Naive thymus-derived CD4-positive, alpha-beta T cell (primary cell): ENCODE data around the gene ROR2. TPM values are rescaled to one million over a fixed set of nuclear protein-coding genes. Genes with fewer than 3 reads are reported as not detected.

Experiments used
- ATAC-seq: fragments of 150-1000 bp; cut with Tn5 transposase; 2 replicates; pipeline ENCODE4 v1.10.0; 2021; ENCODE audit warnings: mild to moderate bottlenecking, moderate library complexity
- CTCF ChIA-PET: fragments of 350-600 bp; sonication (Branson Sonifier 250); formaldehyde crosslinking; loops from one replicate; lab custom pipeline; 2021; ENCODE audit warnings: antibody characterized with exemption; lab: Charles Lee
- POLR2A ChIA-PET: fragments of 350-600 bp; sonication (Branson Sonifier 250); formaldehyde crosslinking; loops from one replicate; lab custom pipeline; 2021; ENCODE audit warnings: antibody characterized with exemption, inconsistent platforms; lab: Charles Lee
- DNase-seq, 9 donors: peaks; one replicate each; pipeline versions ENCODE4 v3.0.0 to v3.0.0-alpha.2; 2020 to 2022; ENCODE audit warnings: mixed read lengths in 1 of 9
- H3K27ac ChIP-seq: one replicate; pipeline ENCODE4 v1.7.0; 2013; ENCODE audit warnings: mild to moderate bottlenecking, low read depth, low read length, moderate library complexity
- H3K27me3 ChIP-seq, 2 donors: one replicate each; pipeline ENCODE4 v1.7.0; 2013; ENCODE audit warnings: low read length in 2 of 2, mild to moderate bottlenecking in 2 of 2, moderate library complexity in 2 of 2; ENCODE audit not compliant: control insufficient read depth in 2 of 2, insufficient read depth in 2 of 2
- H3K36me3 ChIP-seq, 3 experiments: 1 replicate in 2 of 3; 2 replicates in 1 of 3; pipeline ENCODE4 v1.7.0; 2013; ENCODE audit warnings: low read length in 3 of 3, mild to moderate bottlenecking in 3 of 3, moderate library complexity in 1 of 3; ENCODE audit not compliant: insufficient read depth in 3 of 3, control insufficient read depth in 2 of 3
- H3K4me1 ChIP-seq, 2 donors: one replicate each; pipeline ENCODE4 v1.7.0; 2013; ENCODE audit warnings: low read length in 2 of 2, mild to moderate bottlenecking in 2 of 2, moderate library complexity in 1 of 2; ENCODE audit not compliant: control insufficient read depth in 2 of 2, insufficient read depth in 2 of 2
- H3K4me3 ChIP-seq: 2 replicates; pipeline ENCODE4 v1.7.0; 2013; ENCODE audit warnings: mild to moderate bottlenecking, low read length
- H3K9me3 ChIP-seq, 3 experiments: 1 replicate in 2 of 3; 2 replicates in 1 of 3; pipeline ENCODE4 v1.7.0; 2013; ENCODE audit warnings: low read length in 3 of 3; ENCODE audit not compliant: control insufficient read depth in 2 of 3
- H3K27ac Mint-ChIP-seq, 9 donors: one replicate each; pipeline ENCODE4 v1.8.0; 2020 to 2022; ENCODE audit warnings: mixed read lengths in 9 of 9, mild to moderate bottlenecking in 8 of 9, moderate library complexity in 5 of 9, inconsistent platforms in 2 of 9
- H3K27me3 Mint-ChIP-seq, 5 donors: one replicate each; pipeline ENCODE4 v1.8.0; 2021 to 2022; ENCODE audit warnings: mixed read lengths in 5 of 5, mild to moderate bottlenecking in 1 of 5
- H3K36me3 Mint-ChIP-seq, 5 donors: one replicate each; pipeline ENCODE4 v1.8.0; 2020 to 2022; ENCODE audit warnings: mixed read lengths in 5 of 5, mild to moderate bottlenecking in 3 of 5, inconsistent platforms in 1 of 5
- H3K4me1 Mint-ChIP-seq, 7 donors: one replicate each; pipeline ENCODE4 v1.8.0; 2020 to 2022; ENCODE audit warnings: mixed read lengths in 7 of 7, mild to moderate bottlenecking in 3 of 7, inconsistent platforms in 1 of 7
- H3K4me3 Mint-ChIP-seq, 10 donors: one replicate each; pipeline ENCODE4 v1.8.0; 2020 to 2022; ENCODE audit warnings: mild to moderate bottlenecking in 10 of 10, mixed read lengths in 10 of 10, moderate library complexity in 6 of 10, inconsistent platforms in 2 of 10
- H3K9me3 Mint-ChIP-seq, 11 donors: one replicate each; pipeline ENCODE4 v1.8.0; 2020 to 2022; ENCODE audit warnings: mixed read lengths in 11 of 11, mild to moderate bottlenecking in 4 of 11, inconsistent platforms in 1 of 11, moderate library complexity in 1 of 11
- intact Hi-C, 2 donors: fragments of 100-400 bp; cut with micrococcal nuclease; formaldehyde crosslinking; loops; one replicate each; pipeline ENCODE4 v1.15.1; 2023
- polyA plus RNA-seq, 2 donors: library from polyadenylated mRNA; unstranded; fragments of 300-500 nt; fragmentation: Illumina TruSeq; gene quantifications; one replicate each; pipeline ENCODE4 v1.2.3, GENCODE V29; 2021
- total RNA-seq, 6 experiments: library from RNA in 5 of 6; stranded (reverse) in 5 of 6; gene quantifications; 1 replicate in 5 of 6; 2 replicates in 1 of 6; pipeline ENCODE4 v1.2.3 and lab custom pipeline; 2021 to 2026

ROR2 gene
- total and polyA plus RNA-seq, 7 experiments from 2014 or later: 0.48 to 2.1 TPM; not detected in 5

- H3K36me3 ChIP-seq: no peaks in the 10 kb centered on the region
- CTCF ChIA-PET: no interaction called here
- H3K27ac ChIP-seq: no peak overlapping the region
- intact Hi-C loops: no loop called here
- no peaks in the 10 kb centered on the region for H3K27me3 ChIP-seq
- no peak for DNase-seq
- H3K9me3 ChIP-seq: no peaks in the 10 kb centered on the region
- POLR2A ChIA-PET: no interaction called here
- Mint-ChIP-seq H3K27me3 (peaks cover 9 to 65% (median 20%) of the 10 kb centered on the region in 5 donors), H3K36me3 (no peaks in the 10 kb centered on the region), H3K27ac (no peak overlapping the region), H3K4me3 (no peak overlapping the region), H3K4me1 (no peaks in the 10 kb centered on the region), H3K9me3 (no peaks in the 10 kb centered on the region)
- no peak overlapping the region for H3K4me3 ChIP-seq
- ATAC-seq: no peak
- no peaks in the 10 kb centered on the region for H3K4me1 ChIP-seq
These were observed 64.1 kb downstream of the ROR2 start for GRCh38 chr9:91885746-91886413.

GRCh38 chr9:91884696-91885687 is 65.0 kb downstream of the ROR2 start:
- no peak overlapping the region for H3K27ac ChIP-seq
- Mint-ChIP-seq H3K27ac (no peak overlapping the region), H3K36me3 (no peaks in the 10 kb centered on the region), H3K4me3 (no peak overlapping the region), H3K27me3 (peaks cover 9 to 58% (median 20%) of the 10 kb centered on the region in 5 donors), H3K4me1 (no peaks in the 10 kb centered on the region), H3K9me3 (no peaks in the 10 kb centered on the region)
- H3K4me3 ChIP-seq: no peak overlapping the region
- no peaks in the 10 kb centered on the region for H3K4me1 ChIP-seq
- H3K36me3 ChIP-seq: no peaks in the 10 kb centered on the region
- intact Hi-C loops: no loop called here
- H3K27me3 ChIP-seq: no peaks in the 10 kb centered on the region
- no peaks in the 10 kb centered on the region for H3K9me3 ChIP-seq
- ATAC-seq (no peak), DNase-seq (no peak)
- POLR2A ChIA-PET: no interaction called here
- CTCF ChIA-PET: no interaction called here

- Histone ChIP-seq H3K4me1 (no peaks in the 10 kb centered on the region), H3K36me3 (no peaks in the 10 kb centered on the region), H3K4me3 (no peak overlapping the region), H3K27me3 (no peaks in the 10 kb centered on the region), H3K27ac (no peak overlapping the region), H3K9me3 (no peaks in the 10 kb centered on the region)
- no peak for ATAC-seq
- no peaks in the 10 kb centered on the region for H3K36me3 Mint-ChIP-seq
- intact Hi-C loops: no loop called here
- ChIA-PET CTCF (no interaction called here), POLR2A (no interaction called here)
- no peaks in the 10 kb centered on the region for H3K4me1 Mint-ChIP-seq
- no peaks in the 10 kb centered on the region for H3K9me3 Mint-ChIP-seq
- H3K27me3 Mint-ChIP-seq: peaks cover 9 to 62% (median 19%) of the 10 kb centered on the region in 5 donors
- no peak overlapping the region for H3K27ac Mint-ChIP-seq
- H3K4me3 Mint-ChIP-seq: no peak overlapping the region
- DNase-seq: no peak
These were observed 65.9 kb downstream of the ROR2 start for GRCh38 chr9:91884153-91884552.

GRCh38 chr9:91883503-91883902 is 66.5 kb downstream of the ROR2 start:
- no peak overlapping the region for H3K4me3 Mint-ChIP-seq
- DNase-seq: no peak
- Histone ChIP-seq H3K4me1 (no peaks in the 10 kb centered on the region), H3K36me3 (no peaks in the 10 kb centered on the region), H3K9me3 (no peaks in the 10 kb centered on the region), H3K27me3 (no peaks in the 10 kb centered on the region), H3K4me3 (no peak overlapping the region), H3K27ac (no peak overlapping the region)
- H3K4me1 Mint-ChIP-seq: no peaks in the 10 kb centered on the region
- H3K9me3 Mint-ChIP-seq: no peaks in the 10 kb centered on the region
- ChIA-PET CTCF (no interaction called here), POLR2A (no interaction called here)
- no peak for ATAC-seq
- no peak overlapping the region for H3K27ac Mint-ChIP-seq
- peaks cover 6 to 56% (median 13%) of the 10 kb centered on the region in 5 donors for H3K27me3 Mint-ChIP-seq
- intact Hi-C loops: no loop called here
- no peaks in the 10 kb centered on the region for H3K36me3 Mint-ChIP-seq

GRCh38 chr9:91882627-91883026 is 67.4 kb downstream of the ROR2 start:
- Histone ChIP-seq H3K4me1 (no peaks in the 10 kb centered on the region), H3K27ac (no peak overlapping the region), H3K9me3 (no peaks in the 10 kb centered on the region), H3K27me3 (no peaks in the 10 kb centered on the region), H3K4me3 (no peak overlapping the region), H3K36me3 (no peaks in the 10 kb centered on the region)
- Mint-ChIP-seq H3K36me3 (no peaks in the 10 kb centered on the region), H3K4me3 (no peak overlapping the region), H3K27me3 (peaks cover 0 to 50% (median 6%) of the 10 kb centered on the region in 5 donors), H3K27ac (no peak overlapping the region), H3K4me1 (no peaks in the 10 kb centered on the region), H3K9me3 (no peaks in the 10 kb centered on the region)
- intact Hi-C loops: no loop called here
- ATAC-seq: no peak
- no peak for DNase-seq
- POLR2A ChIA-PET: no interaction called here
- CTCF ChIA-PET: no interaction called here

GRCh38 chr9:91880378-91880972 is 69.6 kb downstream of the ROR2 start:
- Mint-ChIP-seq H3K4me1 (no peaks in the 10 kb centered on the region), H3K27me3 (peaks cover 0 to 53% (median 4%) of the 10 kb centered on the region in 5 donors), H3K4me3 (no peak overlapping the region), H3K27ac (no peak overlapping the region), H3K36me3 (no peaks in the 10 kb centered on the region), H3K9me3 (no peaks in the 10 kb centered on the region)
- Histone ChIP-seq H3K4me3 (no peak overlapping the region), H3K36me3 (no peaks in the 10 kb centered on the region), H3K4me1 (no peaks in the 10 kb centered on the region), H3K27me3 (no peaks in the 10 kb centered on the region), H3K9me3 (no peaks in the 10 kb centered on the region), H3K27ac (no peak overlapping the region)
- intact Hi-C loops: no loop called here
- ChIA-PET CTCF (no interaction called here), POLR2A (no interaction called here)
- ATAC-seq (no peak), DNase-seq (no peak)
